Sigmoid colon (tissue), 7 donors: ENCODE data around the gene STX12. TPM values are rescaled to one million over a fixed set of nuclear protein-coding genes. Genes with fewer than 3 reads are reported as not detected.

Source experiments
- DNase-seq: peaks from one replicate; pipeline ENCODE4 v3.0.0-alpha.2; 2019
- H3K27ac ChIP-seq, 4 donors: fragments of 200-600 bp; sonication (generic); one replicate each; pipeline ENCODE4 v1.5.1; 2016 to 2019; ENCODE audit warnings: mild to moderate bottlenecking in 1 of 4
- H3K27me3 ChIP-seq, 3 donors: fragments of 200-600 bp; sonication (generic); one replicate each; pipeline ENCODE4 v1.5.1; 2019; ENCODE audit warnings: mild to moderate bottlenecking in 1 of 3
- H3K36me3 ChIP-seq, 4 donors: fragments of 200-600 bp; sonication (generic); one replicate each; pipeline ENCODE4 v1.5.1; 2016 to 2019
- H3K4me1 ChIP-seq, 4 donors: fragments of 200-600 bp; sonication (generic); one replicate each; pipeline ENCODE4 v1.5.1; 2017 to 2019
- H3K4me3 ChIP-seq, 4 donors: fragments of 200-600 bp; sonication (generic); one replicate each; pipeline ENCODE4 v1.5.1; 2017 to 2019; ENCODE audit warnings: mild to moderate bottlenecking in 2 of 4, moderate library complexity in 1 of 4
- H3K9me3 ChIP-seq, 4 donors: fragments of 200-600 bp in 3 of 4; sonication (generic) in 3 of 4; one replicate each; pipeline versions ENCODE4 v1.5.1 to v1.6.1; 2013 to 2019
- CTCF ChIP-seq, 4 experiments: fragments of 450-650 bp in 3 of 4; fragments of 200-600 bp in 1 of 4; IDR thresholded peaks; one replicate each; pipeline ENCODE4 v1.5.1; 2016 to 2019; ENCODE audit warnings: antibody characterized with exemption in 4 of 4, mild to moderate bottlenecking in 3 of 4, moderate library complexity in 2 of 4
- EP300 ChIP-seq, 4 donors: sonication (generic); formaldehyde crosslinking; IDR thresholded peaks; one replicate each; pipeline ENCODE4 v1.6.1; 2017; ENCODE audit warnings: antibody characterized with exemption in 4 of 4
- POLR2A ChIP-seq, 2 donors: fragments of 450-650 bp; IDR thresholded peaks; one replicate each; pipeline ENCODE4 v1.6.1; 2016; ENCODE audit warnings: antibody characterized with exemption in 2 of 2, mild to moderate bottlenecking in 2 of 2, moderate library complexity in 2 of 2
- POLR2AphosphoS5 ChIP-seq, 4 donors: sonication (generic); formaldehyde crosslinking; IDR thresholded peaks; one replicate each; pipeline ENCODE4 v1.6.1; 2017; ENCODE audit warnings: antibody characterized with exemption in 4 of 4
- WGBS, 2 donors: extraction: QIAGEN DNeasy Blood & Tissue Kit; methylation state at CpG; one replicate each; pipeline ENCODE4 v1.1.7; 2013; 5-methylcytosine and 5-hydroxymethylcytosine counted together
- intact Hi-C: fragments of 100-400 bp; cut with DNase I; formaldehyde crosslinking; loops from one replicate; pipeline ENCODE4 v1.15.1; 2023
- polyA plus RNA-seq, 3 donors: library from polyadenylated mRNA; stranded (reverse); fragments of 200-250 nt; gene quantifications; one replicate each; pipeline ENCODE4 v1.2.3, GENCODE V29; 2013
- small RNA-seq, 3 donors: library from RNA; depleted of rRNA; stranded (forward); fragments of <200 nt; gene quantifications; one replicate each; pipeline ENCODE3, GENCODE V24; 2016
- total RNA-seq, 4 donors: library from RNA; depleted of rRNA; stranded (reverse); fragments of >200 nt; gene quantifications; one replicate each; pipeline ENCODE4 v1.1.0, GENCODE V29; 2016
- donor health status: healthy with polysubstance abuse.
- donor health status: Bipolar disorder and iron deficiency.
- donor health status: healthy.

Gene STX12
- total and polyA plus RNA-seq, 7 donors: 38.5 to 78.6 (median 54.2) TPM

GRCh38 chr1:27872802-27873551, 100.0 kb downstream of the STX12 start:
- peak; percentile 64 for DNase-seq
- intact Hi-C loops: no loop called here
- no peak for TF ChIP-seq EP300 (IDR thresholded peaks at IDR 0.05)
- no peak for TF ChIP-seq POLR2AphosphoS5 (IDR thresholded peaks at IDR 0.05)
- no peak for TF ChIP-seq CTCF (IDR thresholded peaks at IDR 0.05)
- TF ChIP-seq POLR2A (IDR thresholded peaks at IDR 0.05): no peak
- H3K9me3 ChIP-seq: no peaks in the 10 kb centered on the region
- no peaks in the 10 kb centered on the region for H3K36me3 ChIP-seq
- 8 to 12% methylated on average over 38 of the region's 38 CpGs for WGBS, 2 donors
- peak overlapping the region; percentile 58 to 75 (median 66) for H3K27ac ChIP-seq
- peaks cover 0 to 20% (median 12%) of the 10 kb centered on the region in 4 donors for H3K4me1 ChIP-seq
- no peaks in the 10 kb centered on the region for H3K27me3 ChIP-seq
- H3K4me3 ChIP-seq: peak overlapping the region; percentile 46 to 65 (median 58)

- Histone ChIP-seq H3K27ac (peak overlapping the region; percentile 62 to 75 (median 67)), H3K4me1 (peaks cover 0 to 20% (median 12%) of the 10 kb centered on the region in 4 donors), H3K27me3 (no peaks in the 10 kb centered on the region), H3K9me3 (no peaks in the 10 kb centered on the region), H3K36me3 (no peaks in the 10 kb centered on the region), H3K4me3 (peak overlapping the region; percentile 10 to 65 (median 58))
- peak; percentile 75 for DNase-seq
- intact Hi-C loops: no loop called here
- WGBS, 2 donors: 69 to 75% methylated on average over 16 of the region's 16 CpGs
- TF ChIP-seq CTCF (IDR thresholded peaks at IDR 0.05) (no peak), POLR2AphosphoS5 (IDR thresholded peaks at IDR 0.05) (peak in 1 of 4 donors; percentile 49)
Observed at GRCh38 chr1:27873671-27874384, 100.8 kb downstream of the STX12 start.

Small RNA genes lying within 50 kb of the gene (small RNA-seq; reads per million reads assigned to genes)
- 0 reads per million in 3 donors for gene AL020997.2
- 0 reads per million in 3 donors for gene RNU6-1245P
- 4.7 to 51.4 (median 16.1) reads per million in 3 donors for gene SCARNA1

Other genes starting within 250 kb of the STX12 start
- gene AHDC1, start 169.1 kb upstream of the STX12 start, total RNA-seq: 10 to 100 TPM; 10.9 to 34.1 (median 14.3) TPM
- 10 to 100 TPM in 1 of 3 donors, 1 to 10 TPM in 2; 1.8 to 17.4 (median 2.1) TPM for gene AHDC1, start 169.1 kb upstream of the STX12 start, polyA plus RNA-seq
- gene FGR, start 138.0 kb upstream of the STX12 start, total RNA-seq: 10 to 100 TPM in 1 of 4 donors, 1 to 10 TPM in 3; 6.6 to 11.4 (median 8.0) TPM
- gene FGR, start 138.0 kb upstream of the STX12 start, polyA plus RNA-seq: 10 to 100 TPM in 1 of 3 donors, 1 to 10 TPM in 2; 3.0 to 14.4 (median 5.1) TPM
- gene IFI6, start 101.0 kb upstream of the STX12 start, total RNA-seq: 100 to 1,000 TPM in 2 of 4 donors, 10 to 100 TPM in 2; 33.6 to 118 (median 82.0) TPM
- 100 to 1,000 TPM in 1 of 3 donors, 10 to 100 TPM in 1, 1 to 10 TPM in 1; 9.0 to 245 (median 16.0) TPM for gene IFI6, start 101.0 kb upstream of the STX12 start, polyA plus RNA-seq
- 10 to 100 TPM; 11.9 to 24.3 (median 19.1) TPM for gene FAM76A, start 47.3 kb upstream of the STX12 start, total RNA-seq
- gene FAM76A, start 47.3 kb upstream of the STX12 start, polyA plus RNA-seq: 1 to 10 TPM; 3.6 to 5.3 (median 4.6) TPM
- gene PPP1R8, start 57.6 kb downstream of the STX12 start, total RNA-seq: 10 to 100 TPM; 25.8 to 37.5 (median 36.1) TPM
- 10 to 100 TPM; 31.2 to 31.8 (median 31.7) TPM for gene PPP1R8, start 57.6 kb downstream of the STX12 start, polyA plus RNA-seq
- 10 to 100 TPM; 13.7 to 23.5 (median 18.9) TPM for gene THEMIS2, start 99.3 kb downstream of the STX12 start, total RNA-seq
- gene THEMIS2, start 99.3 kb downstream of the STX12 start, polyA plus RNA-seq: 10 to 100 TPM in 2 of 3 donors, 1 to 10 TPM in 1; 9.0 to 32.2 (median 14.8) TPM
- gene RPA2, start 141.4 kb downstream of the STX12 start, total RNA-seq: 10 to 100 TPM; 13.8 to 30.0 (median 23.2) TPM
- gene RPA2, start 141.4 kb downstream of the STX12 start, polyA plus RNA-seq: 10 to 100 TPM; 26.4 to 34.9 (median 26.6) TPM
- gene SMPDL3B, start 161.8 kb downstream of the STX12 start, total RNA-seq: under 1 TPM in 2 of 4 donors, not detected in 2; 0.28 to 0.71 TPM
- 10 to 100 TPM in 2 of 3 donors, 1 to 10 TPM in 1; 7.2 to 19.5 (median 13.6) TPM for gene SMPDL3B, start 161.8 kb downstream of the STX12 start, polyA plus RNA-seq
- gene XKR8, start 186.8 kb downstream of the STX12 start, total RNA-seq: 1 to 10 TPM; 5.2 to 6.9 (median 5.4) TPM
- gene XKR8, start 186.8 kb downstream of the STX12 start, polyA plus RNA-seq: 10 to 100 TPM in 1 of 3 donors, 1 to 10 TPM in 2; 4.2 to 13.8 (median 7.9) TPM